Fibroblast of lung (primary cell): ENCODE results near the gene SCAF4.

Experiments
- EZH2 ChIP-seq: IDR thresholded peaks from 2 replicates; pipeline ENCODE4 v1.5.1; 2012; ENCODE audit warnings: low read length, control low read depth, mild to moderate bottlenecking; ENCODE audit errors: missing control alignments
- TF ChIP-seq, protein P1 (sequence below), 2 donors: IDR thresholded peaks in 1 of 2; conservative IDR thresholded peaks in 1 of 2; 1 replicate in 1 of 2; 2 replicates in 1 of 2; pipeline ENCODE4 v1.5.1; 2011 to 2012; ENCODE audit warnings: low read length in 2 of 2, control low read depth in 1 of 2, inconsistent platforms in 1 of 2, low read depth in 1 of 2, mild to moderate bottlenecking in 1 of 2

DNA sequence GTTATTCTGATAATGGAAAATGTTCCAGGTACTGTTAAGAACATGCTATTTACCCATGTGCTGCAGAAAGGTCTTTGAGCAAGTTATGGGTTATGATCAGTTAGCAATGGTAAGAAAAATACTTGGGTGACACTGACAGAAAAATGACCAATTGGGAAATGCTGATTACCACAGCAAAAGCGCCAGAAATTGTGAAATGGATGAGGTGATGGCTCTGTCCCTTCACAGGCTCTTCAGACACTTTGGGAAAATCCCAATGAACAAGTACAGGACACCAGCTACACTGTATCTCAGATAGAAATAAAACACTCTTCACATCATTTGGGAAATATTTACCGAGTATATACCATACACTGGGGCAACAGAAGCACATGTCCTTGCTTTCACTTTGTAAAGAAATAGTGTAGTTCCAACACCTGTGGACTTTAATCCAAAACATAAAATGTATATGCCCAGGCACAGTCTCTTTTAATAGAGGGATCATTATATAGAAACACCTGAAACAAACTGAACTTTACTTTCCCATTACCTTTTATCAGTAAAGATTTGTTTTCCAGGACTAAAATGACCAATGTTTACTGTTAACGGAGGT lies 58.5 kb downstream of the SCAF4 start:
- TF ChIP-seq, protein P1, sequence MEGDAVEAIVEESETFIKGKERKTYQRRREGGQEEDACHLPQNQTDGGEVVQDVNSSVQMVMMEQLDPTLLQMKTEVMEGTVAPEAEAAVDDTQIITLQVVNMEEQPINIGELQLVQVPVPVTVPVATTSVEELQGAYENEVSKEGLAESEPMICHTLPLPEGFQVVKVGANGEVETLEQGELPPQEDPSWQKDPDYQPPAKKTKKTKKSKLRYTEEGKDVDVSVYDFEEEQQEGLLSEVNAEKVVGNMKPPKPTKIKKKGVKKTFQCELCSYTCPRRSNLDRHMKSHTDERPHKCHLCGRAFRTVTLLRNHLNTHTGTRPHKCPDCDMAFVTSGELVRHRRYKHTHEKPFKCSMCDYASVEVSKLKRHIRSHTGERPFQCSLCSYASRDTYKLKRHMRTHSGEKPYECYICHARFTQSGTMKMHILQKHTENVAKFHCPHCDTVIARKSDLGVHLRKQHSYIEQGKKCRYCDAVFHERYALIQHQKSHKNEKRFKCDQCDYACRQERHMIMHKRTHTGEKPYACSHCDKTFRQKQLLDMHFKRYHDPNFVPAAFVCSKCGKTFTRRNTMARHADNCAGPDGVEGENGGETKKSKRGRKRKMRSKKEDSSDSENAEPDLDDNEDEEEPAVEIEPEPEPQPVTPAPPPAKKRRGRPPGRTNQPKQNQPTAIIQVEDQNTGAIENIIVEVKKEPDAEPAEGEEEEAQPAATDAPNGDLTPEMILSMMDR (conservative IDR thresholded peaks at IDR 0.05 in 1 of 2, IDR thresholded peaks at IDR 0.05 in 1 of 2; ENCODE audit: low read depth in 1 of 2, low read length in 2 of 2) = no peak
- TF ChIP-seq EZH2 = no peak
